ENCODE data around the gene HIBCH. TPM values are rescaled to one million over a fixed set of nuclear protein-coding genes. Genes with fewer than 3 reads are reported as not detected.

HIBCH gene
- total RNA-seq, 1 experiment from 2014 or later, result 20.0 TPM

GRCh38 chr2:190183539-190183938 is 136.1 kb downstream of the HIBCH start:
- peak; percentile 24 for DNase-seq (ENCODE audit: low read depth, low spot score)
- in situ Hi-C loops (cut with HindIII; ENCODE audit: low pct_unique_long_range_greater_than_20kb, low sequenced_read_pairs), result no loop called here

GRCh38 chr2:190182071-190182524 is 137.5 kb downstream of the HIBCH start:
- no peak for DNase-seq (ENCODE audit: low read depth, low spot score)
- in situ Hi-C loops (cut with HindIII; ENCODE audit: low pct_unique_long_range_greater_than_20kb, low sequenced_read_pairs), result no loop called here

- in situ Hi-C loops (cut with HindIII; ENCODE audit: low pct_unique_long_range_greater_than_20kb, low sequenced_read_pairs), result no loop called here
- peak; percentile 8 for DNase-seq (ENCODE audit: low read depth, low spot score)
Measured at GRCh38 chr2:190181123-190181669, 138.4 kb downstream of the HIBCH start.

GRCh38 chr2:190180313-190181122 is 139.1 kb downstream of the HIBCH start:
- peak; percentile 9 for DNase-seq (ENCODE audit: low read depth, low spot score)
- in situ Hi-C loops (cut with HindIII; ENCODE audit: low pct_unique_long_range_greater_than_20kb, low sequenced_read_pairs), result no loop called here

- DNase-seq (ENCODE audit: low read depth, low spot score), result peak; percentile 79
- in situ Hi-C loops (cut with HindIII; ENCODE audit: low pct_unique_long_range_greater_than_20kb, low sequenced_read_pairs), result no loop called here
Measured at GRCh38 chr2:190179754-190180312, 139.8 kb downstream of the HIBCH start.

GRCh38 chr2:190178066-190178722 is 141.4 kb downstream of the HIBCH start:
- DNase-seq (ENCODE audit: low read depth, low spot score), result no peak
- in situ Hi-C loops (cut with HindIII; ENCODE audit: low pct_unique_long_range_greater_than_20kb, low sequenced_read_pairs), result no loop called here

GRCh38 chr2:190177249-190178040 is 142.2 kb downstream of the HIBCH start:
- no peak for DNase-seq (ENCODE audit: low read depth, low spot score)
- in situ Hi-C loops (cut with HindIII; ENCODE audit: low pct_unique_long_range_greater_than_20kb, low sequenced_read_pairs), result no loop called here

GRCh38 chr2:190173392-190173791 is 146.2 kb downstream of the HIBCH start:
- in situ Hi-C loops (cut with HindIII; ENCODE audit: low pct_unique_long_range_greater_than_20kb, low sequenced_read_pairs), result no loop called here

GRCh38 chr2:190170673-190171072 is 149.0 kb downstream of the HIBCH start:
- no peak for DNase-seq (ENCODE audit: low read depth, low spot score)
- in situ Hi-C loops (cut with HindIII; ENCODE audit: low pct_unique_long_range_greater_than_20kb, low sequenced_read_pairs), result no loop called here

More at GRCh38 chr2:190173392-190173791, 146.2 kb downstream of the HIBCH start:
- DNase-seq (ENCODE audit: low read depth, low spot score), result no peak

GRCh38 chr2:190169221-190170072 is 150.2 kb downstream of the HIBCH start:
- DNase-seq (ENCODE audit: low read depth, low spot score), result no peak
- in situ Hi-C loops (cut with HindIII; ENCODE audit: low pct_unique_long_range_greater_than_20kb, low sequenced_read_pairs), result no loop called here

GRCh38 chr2:190167702-190168101 is 151.9 kb downstream of the HIBCH start:
- DNase-seq (ENCODE audit: low read depth, low spot score), result no peak
- in situ Hi-C loops (cut with HindIII; ENCODE audit: low pct_unique_long_range_greater_than_20kb, low sequenced_read_pairs), result no loop called here

- DNase-seq (ENCODE audit: low read depth, low spot score), result no peak
- in situ Hi-C loops (cut with HindIII; ENCODE audit: low pct_unique_long_range_greater_than_20kb, low sequenced_read_pairs), result no loop called here
Measured at GRCh38 chr2:190165491-190165890, 154.1 kb downstream of the HIBCH start.

GRCh38 chr2:190162851-190163250 is 156.8 kb downstream of the HIBCH start:
- DNase-seq (ENCODE audit: low read depth, low spot score), result no peak
- in situ Hi-C loops (cut with HindIII; ENCODE audit: low pct_unique_long_range_greater_than_20kb, low sequenced_read_pairs), result no loop called here

GRCh38 chr2:190159453-190159852 is 160.2 kb downstream of the HIBCH start:
- in situ Hi-C loops (cut with HindIII; ENCODE audit: low pct_unique_long_range_greater_than_20kb, low sequenced_read_pairs), result no loop called here

GRCh38 chr2:190158798-190159434 is 160.7 kb downstream of the HIBCH start:
- DNase-seq (ENCODE audit: low read depth, low spot score), result no peak
- in situ Hi-C loops (cut with HindIII; ENCODE audit: low pct_unique_long_range_greater_than_20kb, low sequenced_read_pairs), result no loop called here

More at GRCh38 chr2:190159453-190159852, 160.2 kb downstream of the HIBCH start:
- peak; percentile 34 for DNase-seq (ENCODE audit: low read depth, low spot score)

Data from SK-MEL-5 (cell line).